OCI-LY1 (cell line): ENCODE measurements around the gene FGF14.

ENCODE experiments used
- H2AFZ ChIP-seq: fragments of 200-600 bp; sonication (generic), shearing (Covaris generic); 2 replicates; pipeline ENCODE4 v1.6.0; 2014; ENCODE audit warnings: antibody characterized with exemption, mild to moderate bottlenecking, low read length
- H3F3A ChIP-seq: fragments of 200-600 bp; sonication (generic), shearing (Covaris generic); 2 replicates; pipeline ENCODE4 v1.6.0; 2014; ENCODE audit warnings: mild to moderate bottlenecking, antibody characterized with exemption, low read length, moderate library complexity; ENCODE audit not compliant: insufficient read depth
- H3K27ac ChIP-seq: fragments of 200-600 bp; sonication (generic); 2 replicates; pipeline ENCODE4 v1.5.1; 2014; ENCODE audit warnings: low read length, mixed run types, mild to moderate bottlenecking, low read depth; ENCODE audit not compliant: poor library complexity, severe bottlenecking
- H3K27me3 ChIP-seq: fragments of 200-600 bp; sonication (generic); 2 replicates; pipeline ENCODE4 v1.6.0; 2014; ENCODE audit warnings: antibody characterized with exemption, mild to moderate bottlenecking, low read length, moderate library complexity; ENCODE audit not compliant: insufficient read depth
- H3K36me3 ChIP-seq: fragments of 200-600 bp; sonication (generic); 2 replicates; pipeline ENCODE4 v1.6.1; 2014; ENCODE audit warnings: mild to moderate bottlenecking, antibody characterized with exemption, low read length, moderate library complexity, mixed read lengths; ENCODE audit not compliant: insufficient read depth
- H3K4me1 ChIP-seq: fragments of 200-600 bp; sonication (generic); 2 replicates; pipeline ENCODE4 v1.5.1; 2014; ENCODE audit warnings: mild to moderate bottlenecking, low read length, moderate library complexity; ENCODE audit not compliant: insufficient read depth, severe bottlenecking
- H3K4me2 ChIP-seq: fragments of 200-600 bp; sonication (generic), shearing (Covaris generic); 2 replicates; pipeline ENCODE4 v1.6.1; 2014; ENCODE audit warnings: low read length
- H3K4me3 ChIP-seq: fragments of 200-600 bp; sonication (generic); 2 replicates; pipeline ENCODE4 v1.5.1; 2014; ENCODE audit warnings: low read length, low read depth, mild to moderate bottlenecking, mixed read lengths; ENCODE audit not compliant: poor library complexity, severe bottlenecking
- H3K79me2 ChIP-seq: fragments of 200-600 bp; shearing (Covaris generic); 2 replicates; pipeline ENCODE4 v1.6.1; 2016; ENCODE audit warnings: mixed run types, low read length, mixed read lengths; ENCODE audit not compliant: insufficient read depth
- H3K9ac ChIP-seq: fragments of 200-600 bp; sonication (generic), shearing (Covaris generic); 2 replicates; pipeline ENCODE4 v1.6.1; 2014; ENCODE audit warnings: mild to moderate bottlenecking, low read length, mixed read lengths
- H3K9me2 ChIP-seq: fragments of 200-600 bp; sonication (generic), shearing (Covaris generic); 2 replicates; pipeline ENCODE4 v1.6.1; 2014; ENCODE audit warnings: low read depth, mild to moderate bottlenecking, low read length, mixed read lengths
- H3K9me3 ChIP-seq: fragments of 200-600 bp; shearing (Covaris generic); 2 replicates; pipeline ENCODE4 v1.6.1; 2014; ENCODE audit warnings: low read length, mixed read lengths
- H4K20me1 ChIP-seq: fragments of 200-600 bp; sonication (generic), shearing (Covaris generic); 2 replicates; pipeline ENCODE4 v1.6.0; 2016; ENCODE audit warnings: mild to moderate bottlenecking, low read length; ENCODE audit not compliant: insufficient read depth
- EZH2 ChIP-seq: fragments of 200-600 bp; sonication (generic), shearing (Covaris generic); IDR thresholded peaks from 2 replicates; pipeline ENCODE4 v1.8.0; 2017; ENCODE audit warnings: borderline replicate concordance, mixed run types, mild to moderate bottlenecking, antibody characterized with exemption, low read length, moderate library complexity, mixed read lengths
- TF ChIP-seq, protein P1 (sequence below): fragments of 200-600 bp; sonication (generic), shearing (Covaris generic); IDR thresholded peaks from 2 replicates; pipeline ENCODE4 v1.5.1; 2017; ENCODE audit warnings: mild to moderate bottlenecking, antibody characterized with exemption, low read length, moderate library complexity, mixed read lengths

FGF14 gene

DNA sequence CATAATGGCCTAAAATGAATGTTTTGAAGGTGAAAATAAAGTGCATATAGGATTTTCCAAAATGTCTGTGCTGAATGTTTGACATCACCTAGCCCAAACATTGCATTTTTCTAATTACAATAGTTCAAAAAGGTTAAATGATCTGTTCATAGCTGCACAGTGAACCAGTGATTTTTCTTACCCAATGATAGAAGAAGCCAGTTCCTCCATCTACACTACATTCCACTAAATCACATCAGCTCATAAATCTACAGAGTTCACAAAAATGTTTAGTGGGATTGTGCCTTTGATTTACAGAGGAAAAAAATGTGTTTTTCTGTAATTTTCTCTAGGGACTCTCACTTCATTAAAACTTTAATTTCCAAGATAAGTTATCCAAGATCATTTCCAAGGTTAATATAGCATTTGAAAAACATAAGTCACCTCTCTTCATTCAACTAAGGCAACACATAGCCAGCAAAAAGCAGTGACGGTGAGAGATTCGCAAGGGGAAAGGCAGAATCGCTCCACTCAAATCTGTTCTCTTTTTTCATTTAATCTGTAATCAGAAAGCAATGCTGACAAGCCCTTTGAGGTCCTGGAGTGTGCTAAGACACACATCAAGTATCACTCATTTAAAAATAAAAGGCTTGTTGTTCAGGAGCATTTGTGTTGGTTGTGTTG is 194.0 kb downstream of the FGF14 start:
- H3K4me3 ChIP-seq, result no peak overlapping the region
- H2AFZ ChIP-seq, result no peak overlapping the region
- no peaks in the 10 kb centered on the region for H3K9me3 ChIP-seq
- no peaks in the 10 kb centered on the region for H3K79me2 ChIP-seq
- no peaks in the 10 kb centered on the region for H4K20me1 ChIP-seq
- H3K36me3 ChIP-seq, result no peaks in the 10 kb centered on the region
- no peaks in the 10 kb centered on the region for H3K9me2 ChIP-seq
- H3K4me2 ChIP-seq, result no peak overlapping the region
- H3K27ac ChIP-seq, result no peak overlapping the region
- H3F3A ChIP-seq, result no peaks in the 10 kb centered on the region
- H3K9ac ChIP-seq, result no peak overlapping the region
- TF ChIP-seq EZH2, result no peak
- TF ChIP-seq, protein P1, sequence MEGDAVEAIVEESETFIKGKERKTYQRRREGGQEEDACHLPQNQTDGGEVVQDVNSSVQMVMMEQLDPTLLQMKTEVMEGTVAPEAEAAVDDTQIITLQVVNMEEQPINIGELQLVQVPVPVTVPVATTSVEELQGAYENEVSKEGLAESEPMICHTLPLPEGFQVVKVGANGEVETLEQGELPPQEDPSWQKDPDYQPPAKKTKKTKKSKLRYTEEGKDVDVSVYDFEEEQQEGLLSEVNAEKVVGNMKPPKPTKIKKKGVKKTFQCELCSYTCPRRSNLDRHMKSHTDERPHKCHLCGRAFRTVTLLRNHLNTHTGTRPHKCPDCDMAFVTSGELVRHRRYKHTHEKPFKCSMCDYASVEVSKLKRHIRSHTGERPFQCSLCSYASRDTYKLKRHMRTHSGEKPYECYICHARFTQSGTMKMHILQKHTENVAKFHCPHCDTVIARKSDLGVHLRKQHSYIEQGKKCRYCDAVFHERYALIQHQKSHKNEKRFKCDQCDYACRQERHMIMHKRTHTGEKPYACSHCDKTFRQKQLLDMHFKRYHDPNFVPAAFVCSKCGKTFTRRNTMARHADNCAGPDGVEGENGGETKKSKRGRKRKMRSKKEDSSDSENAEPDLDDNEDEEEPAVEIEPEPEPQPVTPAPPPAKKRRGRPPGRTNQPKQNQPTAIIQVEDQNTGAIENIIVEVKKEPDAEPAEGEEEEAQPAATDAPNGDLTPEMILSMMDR, result no peak
- H3K27me3 ChIP-seq, result no peaks in the 10 kb centered on the region
- no peaks in the 10 kb centered on the region for H3K4me1 ChIP-seq

DNA sequence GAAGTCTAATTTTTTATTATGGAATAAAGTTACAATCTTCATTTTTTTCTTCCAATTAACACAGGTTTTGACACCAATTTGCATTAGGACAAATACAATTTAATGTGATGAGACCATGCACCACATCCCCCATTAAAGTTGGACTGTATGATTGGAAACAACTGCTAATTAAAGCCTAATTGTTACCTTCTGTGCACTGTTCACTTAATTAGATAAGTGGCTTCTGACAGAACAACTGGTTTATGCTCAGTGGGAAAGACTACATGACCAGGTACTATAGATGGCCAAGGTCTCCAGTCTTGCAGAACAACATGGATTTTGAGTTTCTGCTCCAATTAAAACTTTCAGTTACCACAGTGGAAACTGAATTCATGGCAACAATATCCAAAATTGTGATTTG is 198.1 kb downstream of the FGF14 start:
- no peak overlapping the region for H2AFZ ChIP-seq

DNA sequence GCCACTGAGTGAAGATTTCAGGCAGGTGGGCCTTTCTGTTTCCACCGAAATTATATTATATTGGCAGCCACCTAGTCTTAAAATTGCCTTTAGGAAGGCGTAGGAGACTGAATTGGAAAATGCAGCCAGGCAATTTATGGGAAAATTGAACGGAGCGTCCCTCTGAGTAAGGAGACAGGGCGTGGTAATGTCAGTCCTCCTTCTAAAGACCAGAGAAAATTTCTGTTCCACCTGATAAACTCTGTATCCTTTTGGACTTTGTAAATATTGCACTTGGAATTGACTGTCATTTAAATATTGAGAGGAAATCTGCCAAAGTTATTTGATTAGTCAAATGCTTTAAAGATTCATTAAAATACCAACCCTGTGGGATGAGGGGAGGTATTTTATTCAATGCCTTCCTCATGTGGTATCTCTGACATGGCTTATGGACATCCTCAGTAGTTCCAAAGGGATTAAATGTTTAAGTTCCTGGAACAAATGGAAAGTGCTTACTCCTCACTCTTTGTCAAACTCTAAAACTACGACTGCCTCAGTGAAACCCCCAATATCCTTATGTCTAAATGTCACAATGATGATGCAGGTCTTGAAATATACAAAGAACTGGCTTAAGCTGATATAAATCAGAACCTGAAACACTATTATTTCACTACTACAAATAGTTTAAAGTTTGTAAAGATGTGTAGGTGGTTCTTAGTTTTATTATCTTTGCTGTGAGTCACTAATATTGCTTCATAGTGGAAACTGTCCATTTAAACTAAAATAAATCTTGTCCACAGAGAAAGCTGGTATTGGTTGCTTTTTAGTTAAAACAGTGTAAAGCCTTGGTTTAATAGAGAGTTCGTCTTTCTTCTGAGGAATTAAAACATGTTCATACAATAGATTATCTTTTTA is 203.2 kb downstream of the FGF14 start:
- no peaks in the 10 kb centered on the region for H3K9me2 ChIP-seq
- H3K4me2 ChIP-seq, result no peak overlapping the region
- H3K4me1 ChIP-seq, result no peaks in the 10 kb centered on the region
- H2AFZ ChIP-seq, result no peak overlapping the region
- H3K27me3 ChIP-seq, result no peaks in the 10 kb centered on the region
- no peaks in the 10 kb centered on the region for H3F3A ChIP-seq
- TF ChIP-seq EZH2, result no peak
- TF ChIP-seq, protein P1, result no peak
- no peaks in the 10 kb centered on the region for H3K9me3 ChIP-seq
- H3K79me2 ChIP-seq, result no peaks in the 10 kb centered on the region
- no peak overlapping the region for H3K4me3 ChIP-seq
- H3K36me3 ChIP-seq, result no peaks in the 10 kb centered on the region
- H4K20me1 ChIP-seq, result no peaks in the 10 kb centered on the region
- H3K9ac ChIP-seq, result no peak overlapping the region
- no peak overlapping the region for H3K27ac ChIP-seq

More for the DNA sequence above, 198.1 kb downstream of the FGF14 start:
- H3K27ac ChIP-seq, result no peak overlapping the region
- no peaks in the 10 kb centered on the region for H3K79me2 ChIP-seq
- no peaks in the 10 kb centered on the region for H3K9me3 ChIP-seq
- TF ChIP-seq, protein P1, result no peak
- no peak for TF ChIP-seq EZH2
- no peaks in the 10 kb centered on the region for H3K9me2 ChIP-seq
- no peaks in the 10 kb centered on the region for H3F3A ChIP-seq
- no peak overlapping the region for H3K4me2 ChIP-seq
- H3K9ac ChIP-seq, result no peak overlapping the region
- H3K4me3 ChIP-seq, result no peak overlapping the region
- H3K4me1 ChIP-seq, result no peaks in the 10 kb centered on the region
- no peaks in the 10 kb centered on the region for H3K36me3 ChIP-seq
- no peaks in the 10 kb centered on the region for H3K27me3 ChIP-seq
- no peaks in the 10 kb centered on the region for H4K20me1 ChIP-seq
